ENCODE results near the gene MMRN2. TPM values are rescaled to one million over a fixed set of nuclear protein-coding genes. Genes with fewer than 3 reads are reported as not detected.

The MMRN2 gene
- total RNA-seq, 1 experiment from 2014 or later = 8.3 TPM

Other genes with a start within 250 kb of the MMRN2 start
- 42.6 TPM for gene BMPR1A, start 201.0 kb downstream of the MMRN2 start, total RNA-seq (2021; ENCODE audit: unreplicated experiment)
- 61.1 TPM for gene SNCG, start 984 bp upstream of the MMRN2 start, total RNA-seq (2021; ENCODE audit: unreplicated experiment)
- gene ADIRF, start 10.9 kb upstream of the MMRN2 start, total RNA-seq (2021; ENCODE audit: unreplicated experiment) = 448 TPM
- gene FAM25A, start 62.7 kb upstream of the MMRN2 start, total RNA-seq (2021; ENCODE audit: unreplicated experiment) = 2.7 TPM
- gene GLUD1, start 137.2 kb upstream of the MMRN2 start, total RNA-seq (2021; ENCODE audit: unreplicated experiment) = 131 TPM
- 28.9 TPM for gene SHLD2, start 137.6 kb upstream of the MMRN2 start, total RNA-seq (2021; ENCODE audit: unreplicated experiment)